Uterus (tissue), 2 donors: ENCODE results near the gene CDC42EP5.

ENCODE experiments used
- POLR2A ChIP-seq, 2 donors: fragments of 450-650 bp; IDR thresholded peaks; one replicate each; pipeline ENCODE4 v1.6.1; 2016; ENCODE audit warnings: antibody characterized with exemption in 2 of 2, mild to moderate bottlenecking in 1 of 2, moderate library complexity in 1 of 2
- TF ChIP-seq, protein P1 (sequence below), 4 experiments: fragments of 200-600 bp in 2 of 4; fragments of 450-650 bp in 2 of 4; sonication (generic) in 2 of 4; IDR thresholded peaks; one replicate each; pipeline ENCODE4 v1.5.1; 2016 to 2019; ENCODE audit warnings: antibody characterized with exemption in 4 of 4, mild to moderate bottlenecking in 2 of 4, moderate library complexity in 1 of 4

DNA sequence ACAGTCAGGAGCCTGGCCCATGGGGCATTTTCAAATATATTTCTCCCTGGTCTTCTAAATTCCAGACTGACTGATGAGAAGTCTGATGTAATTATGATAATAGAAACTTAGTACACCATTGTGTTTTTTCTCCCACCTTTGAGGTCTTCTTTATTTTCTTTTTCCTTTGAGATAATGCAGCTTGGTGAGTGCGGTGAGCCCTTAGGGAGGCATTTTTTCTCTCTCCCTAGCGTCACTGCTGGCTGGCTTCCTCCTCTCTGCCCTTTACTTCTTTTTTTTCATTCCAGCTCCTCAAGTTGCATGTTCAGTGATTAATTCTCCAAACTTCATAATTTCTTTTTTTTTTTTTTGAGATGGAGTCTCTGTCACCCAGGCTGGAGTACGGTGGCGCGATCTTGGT, 12.8 kb upstream of the CDC42EP5 start:
- TF ChIP-seq, protein P1, sequence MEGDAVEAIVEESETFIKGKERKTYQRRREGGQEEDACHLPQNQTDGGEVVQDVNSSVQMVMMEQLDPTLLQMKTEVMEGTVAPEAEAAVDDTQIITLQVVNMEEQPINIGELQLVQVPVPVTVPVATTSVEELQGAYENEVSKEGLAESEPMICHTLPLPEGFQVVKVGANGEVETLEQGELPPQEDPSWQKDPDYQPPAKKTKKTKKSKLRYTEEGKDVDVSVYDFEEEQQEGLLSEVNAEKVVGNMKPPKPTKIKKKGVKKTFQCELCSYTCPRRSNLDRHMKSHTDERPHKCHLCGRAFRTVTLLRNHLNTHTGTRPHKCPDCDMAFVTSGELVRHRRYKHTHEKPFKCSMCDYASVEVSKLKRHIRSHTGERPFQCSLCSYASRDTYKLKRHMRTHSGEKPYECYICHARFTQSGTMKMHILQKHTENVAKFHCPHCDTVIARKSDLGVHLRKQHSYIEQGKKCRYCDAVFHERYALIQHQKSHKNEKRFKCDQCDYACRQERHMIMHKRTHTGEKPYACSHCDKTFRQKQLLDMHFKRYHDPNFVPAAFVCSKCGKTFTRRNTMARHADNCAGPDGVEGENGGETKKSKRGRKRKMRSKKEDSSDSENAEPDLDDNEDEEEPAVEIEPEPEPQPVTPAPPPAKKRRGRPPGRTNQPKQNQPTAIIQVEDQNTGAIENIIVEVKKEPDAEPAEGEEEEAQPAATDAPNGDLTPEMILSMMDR (IDR thresholded peaks at IDR 0.05): no peak
- TF ChIP-seq POLR2A (IDR thresholded peaks at IDR 0.05): no peak
